Measurements from ENCODE around the gene TMED10. TPM values are rescaled to one million over a fixed set of nuclear protein-coding genes. Genes with fewer than 3 reads are reported as not detected.
A peak's percentile ranks its signal among the peaks of the same experiment; 100 is the strongest.

Gene TMED10
- total RNA-seq, 2 experiments from 2014 or later: 129 to 221 TPM

GRCh38 chr14:75125617-75126016 is 50.8 kb downstream of the TMED10 start:
- CTCF ChIA-PET (ENCODE audit: unreplicated experiment): no interaction called here
- H3K9me3 ChIP-seq (ENCODE audit: low read length): no peaks in the 10 kb centered on the region
- POLR2A ChIA-PET: interaction anchor here (0.7 to 1.4 kb wide), 8 partner anchors 13 to 315 kb away, joined by 3 to 5 read pairs (median 4); no protein-coding TSS in a partner anchor
- H4K20me1 ChIP-seq (ENCODE audit: insufficient read depth, low read length): peaks cover 11% of the 10 kb centered on the region; the same call in 1 of the 2 replicates
- peaks cover 25% of the 10 kb centered on the region for H3K36me3 ChIP-seq (ENCODE audit: insufficient read depth, low read length)
- TF ChIP-seq CTCF (conservative IDR thresholded peaks at IDR 0.05; ENCODE audit: low read length) (no peak), EZH2phosphoT487 (IDR thresholded peaks at IDR 0.05; ENCODE audit: borderline replicate concordance, low read depth, low read length) (no peak)
- H3K4me3 ChIP-seq (ENCODE audit: low read depth, low read length, poor library complexity, severe bottlenecking): peak overlapping the region; percentile 78
- peak overlapping the region; percentile 69 for H3K27ac ChIP-seq (ENCODE audit: low read depth, low read length, poor library complexity, severe bottlenecking)
- peak overlapping the region; percentile 95 for H3K4me2 ChIP-seq (ENCODE audit: low read length)
- peaks cover 47% of the 10 kb centered on the region for H3K79me2 ChIP-seq (ENCODE audit: insufficient read depth, low read depth, low read length)
- no TSS peak for BruUV-seq (replicated peaks)
- peaks cover 28% of the 10 kb centered on the region for H3K4me1 ChIP-seq (ENCODE audit: insufficient read depth, low read length, poor library complexity, severe bottlenecking)
- H2AFZ ChIP-seq (ENCODE audit: low read length): no peak overlapping the region
- no peak for DNase-seq (ENCODE audit: low spot score)
- intact Hi-C loops (cut with micrococcal nuclease; ENCODE audit: unreplicated experiment): loop anchor here (2.0 kb wide), 2 partner anchors 51 to 363 kb away; partner anchors contain the start of gene TMED10
- no peaks in the 10 kb centered on the region for H3K9me2 ChIP-seq (ENCODE audit: insufficient read depth, low read length)

GRCh38 chr14:75123991-75124390 is 52.4 kb downstream of the TMED10 start:
- no peak for TF ChIP-seq EZH2phosphoT487 (IDR thresholded peaks at IDR 0.05; ENCODE audit: borderline replicate concordance, low read depth, low read length)
- TF ChIP-seq CTCF (conservative IDR thresholded peaks at IDR 0.05; ENCODE audit: low read length): no peak
- Histone ChIP-seq H3K9me2 (ENCODE audit: insufficient read depth, low read length) (no peaks in the 10 kb centered on the region), H2AFZ (ENCODE audit: low read length) (no peak overlapping the region), H3K9me3 (ENCODE audit: low read length) (no peaks in the 10 kb centered on the region), H4K20me1 (ENCODE audit: insufficient read depth, low read length) (peaks cover 11% of the 10 kb centered on the region; the same call in 1 of the 2 replicates), H3K4me3 (ENCODE audit: low read depth, low read length, poor library complexity, severe bottlenecking) (no peak overlapping the region), H3K4me1 (ENCODE audit: insufficient read depth, low read length, poor library complexity, severe bottlenecking) (peaks cover 26% of the 10 kb centered on the region), H3K36me3 (ENCODE audit: insufficient read depth, low read length) (peaks cover 32% of the 10 kb centered on the region), H3K27ac (ENCODE audit: low read depth, low read length, poor library complexity, severe bottlenecking) (no peak overlapping the region), H3K4me2 (ENCODE audit: low read length) (no peak overlapping the region), H3K79me2 (ENCODE audit: insufficient read depth, low read depth, low read length) (peaks cover 37% of the 10 kb centered on the region)
- POLR2A ChIA-PET: interaction anchor here (0.7 kb wide), 3 partner anchors 87 to 354 kb away, joined by 3 to 4 read pairs (median 3); no protein-coding TSS in a partner anchor
- BruUV-seq (replicated peaks): no TSS peak
- no peak for DNase-seq (ENCODE audit: low spot score)
- intact Hi-C loops (cut with micrococcal nuclease; ENCODE audit: unreplicated experiment): no loop called here
- CTCF ChIA-PET (ENCODE audit: unreplicated experiment): no interaction called here

GRCh38 chr14:75121552-75121951 is 54.9 kb downstream of the TMED10 start:
- Histone ChIP-seq H3K36me3 (ENCODE audit: insufficient read depth, low read length) (peaks cover 57% of the 10 kb centered on the region), H2AFZ (ENCODE audit: low read length) (no peak overlapping the region), H3K4me1 (ENCODE audit: insufficient read depth, low read length, poor library complexity, severe bottlenecking) (peaks cover 13% of the 10 kb centered on the region), H3K27ac (ENCODE audit: low read depth, low read length, poor library complexity, severe bottlenecking) (no peak overlapping the region), H3K4me2 (ENCODE audit: low read length) (no peak overlapping the region), H4K20me1 (ENCODE audit: insufficient read depth, low read length) (peaks cover 11% of the 10 kb centered on the region; the same call in 1 of the 2 replicates), H3K4me3 (ENCODE audit: low read depth, low read length, poor library complexity, severe bottlenecking) (no peak overlapping the region), H3K79me2 (ENCODE audit: insufficient read depth, low read depth, low read length) (peaks cover 18% of the 10 kb centered on the region), H3K9me2 (ENCODE audit: insufficient read depth, low read length) (no peaks in the 10 kb centered on the region), H3K9me3 (ENCODE audit: low read length) (no peaks in the 10 kb centered on the region)
- ChIA-PET CTCF (ENCODE audit: unreplicated experiment) (interaction anchor here (0.7 kb wide), 1 partner anchor 470 kb away, joined by 3 read pairs; no protein-coding TSS in a partner anchor), POLR2A (no interaction called here)
- no TSS peak for BruUV-seq (replicated peaks)
- no peak for TF ChIP-seq CTCF (conservative IDR thresholded peaks at IDR 0.05; ENCODE audit: low read length)
- TF ChIP-seq EZH2phosphoT487 (IDR thresholded peaks at IDR 0.05; ENCODE audit: borderline replicate concordance, low read depth, low read length): no peak
- no peak for DNase-seq (ENCODE audit: low spot score)
- intact Hi-C loops (cut with micrococcal nuclease; ENCODE audit: unreplicated experiment): no loop called here

Measured in OCI-LY7 (cell line).